ENCODE results near the gene B9D1. TPM values are rescaled to one million over a fixed set of nuclear protein-coding genes. Genes with fewer than 3 reads are reported as not detected.

The B9D1 gene
- total RNA-seq, 1 donor from 2014 or later: 9.4 TPM

- H3K27ac Mint-ChIP-seq (ENCODE audit: unreplicated experiment): peak overlapping the region; percentile 74
Measured at GRCh38 chr17:19372439-19372838, 9.9 kb upstream of the B9D1 start.

GRCh38 chr17:19372011-19372370 lies 9.5 kb upstream of the B9D1 start:
- DNase-seq (ENCODE audit: low spot score): peak; percentile 66
- no peaks in the 10 kb centered on the region for H3K36me3 Mint-ChIP-seq (ENCODE audit: low read depth)
- no peak for TF ChIP-seq CTCF (IDR thresholded peaks at IDR 0.05)
- H3K27ac Mint-ChIP-seq (ENCODE audit: unreplicated experiment): no peak overlapping the region
- peaks cover 50% of the 10 kb centered on the region for H3K4me1 Mint-ChIP-seq (ENCODE audit: low read depth)
- no peaks in the 10 kb centered on the region for H3K27me3 Mint-ChIP-seq (ENCODE audit: low read depth)
- H3K4me3 Mint-ChIP-seq (ENCODE audit: unreplicated experiment): no peak overlapping the region
- H3K9me3 Mint-ChIP-seq (ENCODE audit: low read depth): no peaks in the 10 kb centered on the region

More at GRCh38 chr17:19372439-19372838, 9.9 kb upstream of the B9D1 start:
- no peaks in the 10 kb centered on the region for H3K9me3 Mint-ChIP-seq (ENCODE audit: low read depth)
- no peak for TF ChIP-seq CTCF (IDR thresholded peaks at IDR 0.05)
- no peaks in the 10 kb centered on the region for H3K27me3 Mint-ChIP-seq (ENCODE audit: low read depth)
- DNase-seq (ENCODE audit: low spot score): peak; percentile 69
- H3K36me3 Mint-ChIP-seq (ENCODE audit: low read depth): no peaks in the 10 kb centered on the region
- H3K4me1 Mint-ChIP-seq (ENCODE audit: low read depth): peaks cover 54% of the 10 kb centered on the region
- no peak overlapping the region for H3K4me3 Mint-ChIP-seq (ENCODE audit: unreplicated experiment)

GRCh38 chr17:19371259-19372010 lies 8.9 kb upstream of the B9D1 start:
- H3K4me1 Mint-ChIP-seq (ENCODE audit: low read depth): peaks cover 46% of the 10 kb centered on the region
- H3K27ac Mint-ChIP-seq (ENCODE audit: unreplicated experiment): no peak overlapping the region
- H3K4me3 Mint-ChIP-seq (ENCODE audit: unreplicated experiment): no peak overlapping the region
- H3K27me3 Mint-ChIP-seq (ENCODE audit: low read depth): no peaks in the 10 kb centered on the region
- H3K36me3 Mint-ChIP-seq (ENCODE audit: low read depth): no peaks in the 10 kb centered on the region
- peak; percentile 61 for DNase-seq (ENCODE audit: low spot score)
- TF ChIP-seq CTCF (IDR thresholded peaks at IDR 0.05): no peak
- H3K9me3 Mint-ChIP-seq (ENCODE audit: low read depth): no peaks in the 10 kb centered on the region

GRCh38 chr17:19370493-19370960 lies 8.0 kb upstream of the B9D1 start:
- no peaks in the 10 kb centered on the region for H3K36me3 Mint-ChIP-seq (ENCODE audit: low read depth)
- H3K4me1 Mint-ChIP-seq (ENCODE audit: low read depth): peaks cover 49% of the 10 kb centered on the region
- H3K9me3 Mint-ChIP-seq (ENCODE audit: low read depth): no peaks in the 10 kb centered on the region
- peak; percentile 63 for DNase-seq (ENCODE audit: low spot score)
- no peak overlapping the region for H3K4me3 Mint-ChIP-seq (ENCODE audit: unreplicated experiment)
- no peak for TF ChIP-seq CTCF (IDR thresholded peaks at IDR 0.05)
- H3K27me3 Mint-ChIP-seq (ENCODE audit: low read depth): no peaks in the 10 kb centered on the region
- peak overlapping the region; percentile 62 for H3K27ac Mint-ChIP-seq (ENCODE audit: unreplicated experiment)

DNA sequence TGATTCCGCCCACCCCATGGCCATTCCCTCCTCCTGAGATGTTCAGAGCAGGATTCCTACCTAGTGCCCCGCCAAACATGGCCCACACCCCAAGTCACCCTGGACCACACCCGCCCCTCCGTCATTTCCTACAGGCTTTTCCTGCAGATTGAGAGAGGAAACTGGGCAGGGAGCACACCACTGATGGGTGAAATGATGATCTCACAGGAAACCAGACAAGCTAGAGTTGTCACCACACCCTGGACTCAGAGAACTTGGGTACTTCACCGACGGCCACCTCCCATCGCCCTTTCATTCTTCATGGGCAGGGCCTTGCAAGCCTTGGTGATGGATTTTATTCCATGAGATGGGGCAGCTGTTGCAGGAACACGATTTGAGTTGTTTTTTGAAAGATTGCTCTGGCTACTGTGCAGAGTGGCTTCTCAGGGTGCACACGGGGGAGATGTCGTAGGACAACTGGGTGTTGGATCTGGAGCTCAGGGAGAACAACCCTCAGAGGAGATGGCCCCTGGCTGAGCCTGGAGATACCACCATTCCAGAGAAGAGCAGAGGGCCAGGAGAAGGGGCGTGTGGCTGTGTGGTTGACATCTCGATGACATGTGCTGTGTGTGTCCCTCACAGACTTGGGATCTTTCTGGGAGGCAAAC lies 7.4 kb upstream of the B9D1 start:
- Mint-ChIP-seq H3K9me3 (ENCODE audit: low read depth) (no peaks in the 10 kb centered on the region), H3K4me1 (ENCODE audit: low read depth) (peaks cover 53% of the 10 kb centered on the region), H3K27me3 (ENCODE audit: low read depth) (no peaks in the 10 kb centered on the region), H3K27ac (ENCODE audit: unreplicated experiment) (peak overlapping the region; percentile 62), H3K36me3 (ENCODE audit: low read depth) (no peaks in the 10 kb centered on the region), H3K4me3 (ENCODE audit: unreplicated experiment) (no peak overlapping the region)
- no peak for TF ChIP-seq CTCF (IDR thresholded peaks at IDR 0.05)
- peak; percentile 46 for DNase-seq (ENCODE audit: low spot score)

All from chondrocyte (in vitro differentiated cells).